HTERT RPE-1 (cell line): Measurements from ENCODE around the gene ALB.

Experiments
- in situ Hi-C: fragments of 300-500 bp; cut with MboI; formaldehyde crosslinking; loops from 4 replicates; pipeline ENCODE4 v1.14.3; 2020; ENCODE audit warnings: low sequenced_read_pairs

The ALB gene

DNA sequence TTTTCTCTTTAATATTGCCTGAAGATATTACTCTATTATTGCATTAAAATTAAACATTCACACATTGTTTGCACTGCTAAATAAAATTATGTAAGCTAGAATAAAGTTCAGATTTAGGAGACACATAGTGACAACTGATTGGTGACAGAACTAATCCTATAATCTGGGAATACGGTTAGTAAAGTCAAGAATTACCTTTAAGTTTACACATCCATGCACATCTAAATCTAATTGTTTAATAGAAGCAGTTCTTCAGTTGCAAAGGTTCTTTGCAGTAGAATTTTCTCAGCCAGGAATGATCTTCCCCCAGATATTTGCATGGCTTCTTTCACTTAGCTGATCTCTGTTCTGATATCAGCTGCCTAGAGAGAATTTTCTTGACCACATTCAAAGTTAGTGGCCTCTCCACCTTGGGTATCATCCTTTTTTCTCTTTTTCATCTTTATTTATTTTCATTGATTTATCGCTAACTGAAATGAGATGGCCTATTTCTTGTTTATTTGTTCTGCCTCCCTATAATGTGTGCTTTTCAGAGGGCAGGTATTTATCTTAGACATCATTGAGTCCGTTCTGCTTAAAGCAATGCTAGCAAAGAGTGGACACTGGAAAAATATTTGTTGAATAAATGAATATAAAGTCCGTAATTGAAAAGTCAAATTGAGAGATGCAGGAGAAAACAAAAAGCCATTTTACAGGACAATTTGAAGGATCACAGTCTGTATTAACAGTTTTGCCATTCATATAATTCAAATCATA lies 44.5 kb downstream of the ALB start:
- in situ Hi-C loops = no loop called here

DNA sequence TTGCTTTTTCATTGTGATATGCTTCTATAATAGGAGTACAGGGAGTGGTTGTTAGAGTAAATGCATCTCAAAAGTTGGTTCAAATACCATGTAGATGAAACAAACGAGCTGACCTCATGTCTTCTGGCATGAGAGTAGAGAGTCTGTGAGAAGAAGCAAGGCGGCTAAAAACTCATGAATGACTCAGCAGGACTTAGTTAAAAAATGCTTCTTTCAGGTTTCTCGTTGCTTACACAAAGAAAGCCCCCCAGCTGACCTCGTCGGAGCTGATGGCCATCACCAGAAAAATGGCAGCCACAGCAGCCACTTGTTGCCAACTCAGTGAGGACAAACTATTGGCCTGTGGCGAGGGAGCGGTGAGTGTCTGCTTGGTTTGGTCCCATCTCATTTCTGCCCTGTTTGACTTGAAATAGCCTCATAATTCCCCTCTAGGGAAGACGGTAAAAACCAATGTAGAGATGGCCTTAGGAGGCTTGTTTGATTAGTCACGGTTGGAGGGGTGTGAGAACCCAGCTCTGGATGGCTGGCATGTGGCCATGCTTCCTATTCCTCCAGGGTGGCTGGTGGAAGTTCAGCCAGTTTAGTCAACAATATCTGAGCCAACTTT lies 46.4 kb downstream of the ALB start:
- in situ Hi-C loops = no loop called here

DNA sequence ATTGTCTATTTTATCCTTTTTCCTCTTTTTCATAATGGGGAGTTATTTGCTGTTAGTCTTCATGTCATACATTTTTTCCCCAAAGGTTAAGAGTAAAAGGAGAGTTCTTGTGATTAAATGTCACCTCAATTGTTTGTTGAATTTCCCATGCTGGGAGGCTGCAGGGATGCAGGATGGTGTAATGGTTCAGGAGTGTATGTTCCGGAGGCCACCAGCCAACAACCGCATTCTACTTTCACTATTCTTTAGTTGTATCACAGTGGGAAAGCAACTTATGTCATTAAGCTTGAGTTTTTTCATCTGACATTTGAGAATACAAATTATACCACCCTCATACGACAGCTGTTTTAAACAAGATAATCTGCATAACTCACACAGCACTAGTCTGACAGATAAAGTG lies 47.3 kb downstream of the ALB start:
- in situ Hi-C loops = no loop called here

DNA sequence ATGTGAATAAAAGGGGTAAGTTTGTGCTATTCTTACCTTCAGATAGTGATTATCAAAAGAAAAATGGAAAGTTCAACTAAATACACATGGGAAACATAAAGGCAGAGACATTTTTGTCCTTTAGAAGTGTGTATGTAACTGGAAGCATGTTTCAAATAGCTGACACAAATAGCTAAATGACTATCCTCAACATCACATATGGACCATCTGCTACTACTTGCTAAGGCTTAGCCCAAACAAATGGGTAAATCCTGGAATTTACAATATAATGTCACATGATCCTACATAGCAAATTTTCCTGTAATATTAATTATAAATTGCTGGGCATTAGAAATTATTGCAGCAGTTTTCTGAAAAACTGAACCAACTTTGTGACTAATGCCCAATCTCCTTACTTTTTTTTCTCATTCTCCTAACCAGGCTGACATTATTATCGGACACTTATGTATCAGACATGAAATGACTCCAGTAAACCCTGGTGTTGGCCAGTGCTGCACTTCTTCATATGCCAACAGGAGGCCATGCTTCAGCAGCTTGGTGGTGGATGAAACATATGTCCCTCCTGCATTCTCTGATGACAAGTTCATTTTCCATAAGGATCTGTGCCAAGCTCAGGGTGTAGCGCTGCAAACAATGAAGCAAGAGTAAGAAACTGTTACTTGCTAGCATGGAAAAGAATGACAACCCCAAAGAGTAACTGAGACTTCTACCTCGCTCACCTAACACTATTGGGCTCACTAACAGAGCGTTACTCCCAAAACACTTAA lies 48.1 kb downstream of the ALB start:
- in situ Hi-C loops = no loop called here

GRCh38 chr4:73452953-73453700 lies 49.0 kb downstream of the ALB start:
- in situ Hi-C loops = no loop called here

- in situ Hi-C loops = no loop called here
Observed at GRCh38 chr4:73453701-73454005, 49.6 kb downstream of the ALB start.

GRCh38 chr4:73454920-73455319 lies 50.8 kb downstream of the ALB start:
- in situ Hi-C loops = no loop called here

GRCh38 chr4:73456177-73457022 lies 52.3 kb downstream of the ALB start:
- in situ Hi-C loops = no loop called here

- in situ Hi-C loops = no loop called here
Observed at GRCh38 chr4:73458184-73459047, 54.3 kb downstream of the ALB start.

- in situ Hi-C loops = no loop called here
Observed at GRCh38 chr4:73459048-73459421, 54.9 kb downstream of the ALB start.

DNA sequence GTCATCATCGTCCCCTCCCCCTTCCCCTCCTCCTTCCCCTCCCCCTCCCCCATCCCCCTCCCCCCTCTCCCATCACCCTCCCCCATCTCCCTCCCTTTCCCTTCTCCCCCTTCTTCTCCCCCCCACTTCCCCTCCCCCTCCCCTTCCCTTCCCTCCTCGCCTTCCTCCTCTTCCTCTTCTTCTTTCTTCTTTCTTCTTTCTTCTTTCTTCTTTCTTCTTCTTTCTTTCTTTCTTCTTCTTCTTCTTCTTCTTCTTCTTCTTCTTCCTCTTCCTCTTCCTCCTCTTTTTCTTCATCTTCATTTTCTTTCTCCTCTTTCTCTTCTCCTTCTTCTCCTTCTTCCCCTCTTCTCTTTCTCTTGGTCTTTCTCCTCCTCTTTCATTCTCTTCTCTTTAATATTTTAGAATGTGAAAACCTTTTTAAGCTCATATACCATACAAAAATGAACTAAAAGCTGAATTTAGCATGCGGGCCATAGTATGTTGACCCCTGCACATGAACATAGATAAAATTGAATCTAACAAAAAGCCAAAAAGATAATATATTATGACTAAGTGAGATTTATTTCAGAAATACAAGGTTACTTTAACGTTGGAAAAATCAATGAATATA lies 56.9 kb downstream of the ALB start:
- in situ Hi-C loops = no loop called here

- in situ Hi-C loops = no loop called here
Observed at GRCh38 chr4:73468170-73468569, 64.1 kb downstream of the ALB start.

DNA sequence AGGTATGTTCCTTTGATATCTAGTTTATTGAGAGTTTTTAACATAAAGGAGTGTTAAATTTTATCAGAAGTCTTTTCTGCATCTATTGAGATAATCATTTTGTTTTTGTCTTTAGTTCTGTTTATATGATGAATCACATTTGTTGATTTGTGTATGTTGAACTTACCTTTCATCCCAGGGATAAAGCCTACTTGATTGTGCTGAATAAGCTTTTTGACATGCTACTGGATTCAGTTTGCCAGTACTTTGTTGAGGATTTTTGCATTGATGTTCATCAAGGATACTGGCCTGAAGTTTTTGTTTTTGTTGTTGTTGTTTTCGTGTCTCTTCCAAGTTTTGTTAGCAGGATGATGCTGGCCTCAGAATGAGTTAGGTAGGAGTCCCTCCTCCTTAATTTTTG lies 66.6 kb downstream of the ALB start:
- in situ Hi-C loops = no loop called here
